Germinal center (tissue), 1 donor: ENCODE data around the gene ADGRA3.
A peak's percentile ranks its signal among the peaks of the same experiment; 100 is the strongest.
"Not testable (repeated sequence)": the region's sequence is repeated elsewhere in the genome, so short reads cannot be mapped to it uniquely, and the experiment has no call there.

Experiments used
- DNase-seq: peaks from one replicate; pipeline ENCODE4 v3.0.0; 2012; ENCODE audit warnings: mixed read lengths, low spot score

Gene ADGRA3

DNA sequence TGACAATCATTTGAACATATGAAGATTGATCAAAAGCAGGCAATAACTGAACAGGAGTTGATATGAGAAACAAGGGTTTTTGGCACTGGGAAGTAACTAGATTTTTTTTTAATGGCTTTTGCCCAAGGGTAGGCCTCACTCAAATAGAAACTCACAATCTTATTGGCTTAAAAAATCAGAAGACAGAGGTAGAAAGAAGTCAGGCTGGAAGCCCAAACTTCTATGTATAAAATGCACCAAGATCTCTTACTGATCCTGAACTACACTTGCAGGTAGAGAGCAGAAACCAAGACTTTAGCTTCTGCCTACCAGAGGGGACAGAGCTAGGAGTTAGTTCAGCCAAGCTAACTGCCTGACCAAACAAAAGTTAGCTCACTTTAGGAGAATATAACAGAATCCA lies 74.9 kb downstream of the ADGRA3 start:
- DNase-seq = no peak

DNA sequence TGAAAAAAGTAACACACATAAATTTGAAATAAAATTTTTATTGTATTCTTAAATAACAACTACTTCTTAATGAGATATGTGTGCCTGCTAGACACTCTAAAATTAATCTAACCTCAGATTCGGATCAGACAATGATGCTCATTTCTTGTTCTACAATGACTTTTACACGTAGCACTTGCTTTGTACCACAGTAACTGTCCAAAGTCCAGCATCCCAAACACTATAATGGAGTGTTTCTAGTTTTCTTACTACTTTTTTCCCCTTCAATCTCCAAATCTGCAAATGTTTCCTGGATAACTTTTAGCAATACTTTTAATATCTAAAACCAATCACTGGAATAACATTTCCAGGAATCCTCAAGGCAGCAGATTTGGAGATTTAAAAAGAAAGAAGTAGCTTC lies 75.9 kb downstream of the ADGRA3 start:
- DNase-seq = no peak

DNA sequence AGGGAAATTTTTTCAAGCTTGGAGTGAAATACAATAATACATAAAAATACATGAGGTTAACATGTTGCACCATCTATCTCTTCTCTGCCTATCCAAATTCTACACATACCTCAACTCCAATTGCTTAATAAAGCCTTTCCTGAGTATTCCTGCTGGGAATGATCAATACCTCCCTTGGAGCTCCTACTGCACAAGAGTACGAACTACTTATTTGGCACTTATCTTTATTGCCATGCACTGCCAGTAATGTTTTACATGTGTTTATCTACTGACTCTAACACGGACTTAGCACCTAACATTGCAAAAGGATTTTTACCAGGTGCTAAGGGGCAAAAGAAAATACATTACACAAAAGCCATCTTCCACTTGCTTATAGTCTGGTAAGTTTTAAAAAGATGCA lies 80.2 kb downstream of the ADGRA3 start:
- no peak for DNase-seq

DNA sequence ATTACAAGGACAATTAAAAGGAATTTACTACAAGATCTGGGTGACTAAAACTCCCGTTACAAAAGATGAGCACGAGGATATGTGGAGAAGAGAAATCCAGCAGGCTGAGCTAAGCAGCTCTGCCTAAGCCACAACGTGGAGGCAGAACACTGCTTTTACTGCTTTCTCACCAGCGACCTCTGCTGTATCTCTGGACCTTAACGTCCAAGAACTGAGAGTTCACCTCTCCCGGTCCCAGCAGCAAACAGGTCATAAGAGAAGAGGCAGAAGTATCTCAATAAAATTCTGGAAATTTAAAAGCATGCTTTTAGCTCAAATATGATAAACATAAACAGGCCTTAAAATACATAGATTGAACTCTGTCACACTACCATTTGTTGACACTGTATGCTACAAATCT lies 81.0 kb downstream of the ADGRA3 start:
- DNase-seq = no peak

DNA sequence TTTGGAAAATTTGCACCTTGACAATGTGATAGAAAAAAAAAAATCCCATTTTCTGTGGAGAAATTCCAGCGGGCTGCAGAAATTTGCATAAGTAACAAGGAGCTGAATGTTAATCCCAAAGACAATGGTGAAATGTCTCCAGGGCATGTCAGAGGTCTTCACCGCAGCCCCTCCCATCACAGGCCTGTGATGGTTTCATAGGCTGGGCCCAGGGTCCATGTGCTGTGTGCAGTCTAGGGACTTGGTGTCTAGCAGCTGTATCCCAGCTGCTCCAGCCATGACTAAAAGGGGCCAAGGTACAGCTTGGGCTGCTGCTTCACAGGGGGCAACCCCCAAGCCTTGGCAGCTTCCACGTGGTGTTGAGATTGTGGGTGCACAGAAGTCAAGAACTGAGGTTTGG lies 85.2 kb downstream of the ADGRA3 start:
- DNase-seq = no peak

DNA sequence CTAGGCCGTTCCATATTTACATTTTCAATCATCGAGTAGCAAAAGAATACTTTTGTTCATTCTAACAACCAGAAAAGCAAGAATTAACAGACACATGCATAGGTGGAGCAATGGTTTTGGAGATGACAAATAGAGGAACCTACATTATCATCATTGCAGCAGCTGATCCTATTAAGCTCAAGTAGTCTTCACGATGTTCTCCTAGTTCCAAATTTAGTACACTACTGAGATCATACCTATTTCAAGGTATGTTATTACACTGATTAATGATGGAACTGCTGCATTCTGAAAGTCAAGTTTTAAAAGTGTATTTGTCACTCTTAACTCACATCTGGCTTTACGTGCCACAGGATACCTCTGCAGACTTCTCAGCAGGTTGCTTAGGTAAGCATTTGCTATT lies 87.4 kb downstream of the ADGRA3 start:
- DNase-seq = no peak

DNA sequence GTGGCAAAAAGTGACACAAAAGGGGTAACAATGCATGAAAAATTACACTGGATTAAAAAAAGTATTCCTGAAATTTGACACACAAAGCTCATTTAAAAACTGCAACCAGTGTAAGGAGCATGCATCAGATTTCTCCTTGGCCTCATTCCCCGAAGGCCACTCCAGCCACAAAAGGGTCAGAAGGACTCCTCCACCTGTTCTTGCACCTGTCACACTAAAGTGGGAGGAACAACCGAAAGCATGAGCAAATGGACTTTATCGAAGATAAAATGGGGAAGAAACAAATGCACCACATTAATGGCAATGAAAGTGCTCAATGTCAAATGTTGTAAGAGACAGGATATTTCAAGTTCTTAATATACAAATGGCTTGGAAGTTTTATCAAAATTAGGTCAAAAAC lies 88.2 kb downstream of the ADGRA3 start:
- no peak for DNase-seq

DNA sequence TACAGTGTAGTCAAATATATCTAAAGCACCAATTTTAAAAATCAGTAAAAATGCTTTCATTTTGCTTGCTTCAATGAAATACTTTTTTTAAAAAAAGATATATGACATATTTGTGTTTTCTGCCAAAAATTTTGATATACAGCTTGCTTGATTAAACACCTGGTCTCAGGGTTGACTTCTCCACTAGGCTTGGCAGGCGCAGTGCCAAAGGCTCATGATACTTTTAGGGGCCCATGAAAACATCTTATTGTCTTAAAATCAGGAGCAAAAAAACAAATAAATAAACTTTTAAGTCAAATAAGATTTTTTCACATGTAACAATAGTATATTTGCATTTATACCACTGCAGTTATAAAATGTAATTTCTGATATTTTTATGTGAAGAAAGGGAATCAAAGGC lies 95.6 kb downstream of the ADGRA3 start:
- no peak for DNase-seq

DNA sequence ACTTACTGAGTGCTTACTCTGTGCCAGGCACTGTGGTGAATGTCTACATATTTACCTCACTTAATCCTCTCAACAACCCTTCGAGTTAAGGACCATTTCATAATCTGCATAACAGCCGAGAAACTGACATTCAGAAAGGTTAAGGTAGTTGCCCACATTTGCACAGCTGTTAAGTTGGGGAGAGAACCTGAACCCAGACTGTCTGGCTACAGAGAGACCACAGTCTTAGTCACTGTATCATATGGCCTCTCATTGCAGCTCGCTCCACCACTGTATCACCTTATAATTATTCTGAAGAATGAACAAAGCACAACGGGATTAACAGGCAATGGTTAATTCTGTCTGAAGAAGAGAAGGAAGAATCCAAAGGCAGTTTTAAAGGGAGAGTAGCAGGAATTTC lies 98.5 kb downstream of the ADGRA3 start:
- DNase-seq = no peak

DNA sequence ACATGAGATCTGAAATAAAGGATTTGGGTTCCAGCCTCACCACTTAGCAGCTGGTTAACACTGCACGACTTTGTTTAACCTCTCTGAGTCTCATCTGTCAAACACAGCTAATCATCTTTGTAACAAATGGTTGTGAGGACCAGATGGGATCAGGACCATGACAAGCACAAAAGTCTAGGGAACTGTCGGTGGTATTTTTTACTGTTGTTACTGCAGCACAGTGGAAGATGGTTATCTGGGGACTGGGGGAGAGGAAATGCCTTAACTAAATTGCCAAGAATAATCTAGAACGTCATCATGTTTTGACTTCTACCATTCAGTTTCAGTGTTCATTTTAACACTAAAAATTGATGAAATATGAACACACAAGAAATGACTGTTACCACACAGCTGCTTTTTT lies 99.5 kb downstream of the ADGRA3 start:
- DNase-seq = no peak

DNA sequence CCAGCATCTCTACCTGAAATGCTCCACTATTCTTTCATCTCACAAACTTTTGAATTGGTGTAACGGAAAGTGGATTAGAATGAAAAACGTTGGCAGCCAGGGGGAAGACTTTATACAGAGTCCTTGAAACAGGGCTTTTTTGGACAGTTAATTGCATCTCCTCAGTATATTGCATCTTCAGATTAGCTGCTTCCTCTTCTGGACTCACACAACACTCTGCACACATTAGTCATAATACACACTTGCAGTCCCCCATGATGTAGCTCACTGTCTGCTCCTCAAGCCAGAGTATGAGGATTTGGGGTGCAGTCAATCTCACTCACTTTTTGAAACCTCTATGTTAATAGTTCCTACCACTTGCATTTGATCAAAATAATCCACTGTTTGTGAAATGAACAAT lies 101.0 kb downstream of the ADGRA3 start:
- DNase-seq = no peak

DNA sequence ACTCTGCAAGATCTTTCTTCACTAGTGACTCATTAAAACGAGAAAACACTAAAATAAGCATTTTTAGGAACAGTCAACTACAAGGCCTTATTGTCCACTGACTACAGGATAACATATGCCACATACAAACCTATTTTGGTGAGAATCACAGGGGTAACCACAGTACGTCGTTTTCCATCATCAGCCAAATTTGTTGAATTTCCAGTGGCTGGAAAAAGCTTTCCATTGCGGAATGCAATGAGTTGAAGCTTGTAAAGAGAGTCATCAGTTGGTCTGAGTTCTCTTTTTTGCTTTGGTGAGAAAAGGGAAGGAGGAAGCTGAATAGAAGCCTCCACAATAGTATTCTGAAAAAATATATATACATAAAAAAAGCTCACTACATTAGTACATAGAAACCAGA lies 102.4 kb downstream of the ADGRA3 start:
- no peak for DNase-seq

DNA sequence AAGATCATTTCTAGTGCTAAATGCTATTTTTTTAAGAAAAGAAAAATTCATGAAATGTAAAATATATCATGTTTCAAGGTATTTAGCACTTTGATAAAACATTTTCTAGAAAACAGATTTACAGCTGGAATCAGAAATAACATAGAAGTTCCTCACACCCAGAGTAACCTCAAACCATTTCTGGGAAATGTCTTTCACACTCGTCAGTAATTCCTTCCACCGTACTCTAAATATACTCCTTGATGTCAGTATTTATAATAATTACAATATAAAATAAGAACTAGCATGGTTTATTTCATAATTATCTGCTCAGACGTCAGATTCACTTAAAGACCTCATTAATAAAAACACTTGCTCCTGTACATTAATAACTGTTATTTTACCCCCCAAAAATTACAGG lies 103.9 kb downstream of the ADGRA3 start:
- no peak for DNase-seq

DNA sequence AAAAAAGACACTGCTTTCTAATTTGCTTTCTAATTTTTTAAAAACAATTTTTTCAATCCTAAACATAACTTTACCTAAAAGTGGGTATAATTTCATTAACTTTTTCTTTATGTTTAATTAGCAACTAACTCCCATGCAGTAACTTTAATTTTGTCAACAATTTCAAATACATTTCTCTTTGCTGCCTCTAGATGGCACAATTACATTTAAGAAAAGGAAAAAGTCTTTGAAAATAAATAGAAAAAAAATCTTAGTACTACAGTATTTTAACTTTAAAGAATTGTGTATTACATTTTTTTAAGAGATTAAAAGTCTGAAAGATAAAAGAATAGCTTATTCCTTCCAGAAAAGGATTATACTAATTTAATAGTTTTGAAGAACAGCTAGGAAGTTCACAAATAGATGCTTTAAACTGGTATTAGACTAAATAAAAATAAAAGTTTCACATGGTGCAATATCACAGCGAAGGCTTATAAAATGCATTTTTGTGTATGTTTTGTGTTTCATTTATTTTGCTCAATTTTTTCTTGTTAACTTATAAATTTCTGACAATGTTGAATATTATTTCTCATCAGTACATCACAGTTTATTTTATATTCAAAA lies 105.1 kb downstream of the ADGRA3 start:
- DNase-seq = no peak

DNA sequence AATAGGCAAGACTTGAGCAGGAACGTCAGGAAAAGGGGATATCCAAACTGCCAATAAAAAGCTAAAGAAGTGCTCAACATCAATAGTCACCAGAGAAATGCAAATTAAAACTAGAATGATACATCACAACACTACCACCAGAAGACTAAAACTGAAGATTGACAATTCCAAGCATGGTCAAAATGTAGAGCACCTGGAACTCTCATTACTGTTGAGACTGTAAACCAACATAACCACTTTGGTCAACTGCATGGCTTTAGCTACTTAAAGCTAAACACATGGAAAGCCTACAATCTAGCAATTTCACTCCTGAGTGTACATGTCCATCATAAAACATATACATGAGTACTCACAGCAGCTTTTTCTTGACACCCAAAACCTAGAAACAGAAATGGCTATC lies 107.4 kb downstream of the ADGRA3 start:
- no peak for DNase-seq

DNA sequence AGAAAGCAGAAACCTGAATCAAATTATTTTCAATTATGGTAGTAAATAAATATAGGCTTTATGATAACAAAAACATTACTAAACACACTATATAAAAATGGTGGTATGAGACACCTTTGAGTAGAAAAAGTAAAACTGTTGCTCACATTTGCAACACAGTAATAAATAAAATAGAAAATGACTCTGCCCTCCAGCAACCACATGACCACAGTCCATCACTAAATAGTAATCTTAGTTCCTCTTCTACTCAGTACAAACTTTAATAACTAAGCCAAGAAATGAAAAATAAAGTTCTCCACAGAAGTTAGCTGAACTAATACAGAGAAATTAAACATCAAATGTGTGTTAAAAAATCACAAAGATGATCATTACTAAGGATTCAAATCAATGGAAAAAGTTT lies 108.5 kb downstream of the ADGRA3 start:
- no peak for DNase-seq

DNA sequence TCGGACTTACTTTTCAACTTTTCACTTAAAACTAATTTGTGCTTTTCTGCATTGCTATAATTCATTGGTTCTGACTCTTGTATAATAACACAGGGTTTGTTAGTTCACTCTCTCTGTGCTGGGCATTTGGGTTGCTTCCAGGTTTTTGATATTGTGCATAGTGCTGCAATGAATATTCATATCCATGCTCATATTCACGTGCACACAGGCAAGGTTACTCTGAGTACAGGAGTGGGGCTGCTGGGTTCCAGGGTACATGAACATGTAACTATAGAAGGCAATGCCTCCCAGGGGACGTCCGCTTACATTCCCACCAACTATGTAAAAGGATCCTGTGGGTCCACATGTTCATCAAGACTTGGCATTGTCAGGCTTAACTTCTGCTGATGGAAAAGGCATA lies 117.2 kb downstream of the ADGRA3 start:
- no peak for DNase-seq

DNA sequence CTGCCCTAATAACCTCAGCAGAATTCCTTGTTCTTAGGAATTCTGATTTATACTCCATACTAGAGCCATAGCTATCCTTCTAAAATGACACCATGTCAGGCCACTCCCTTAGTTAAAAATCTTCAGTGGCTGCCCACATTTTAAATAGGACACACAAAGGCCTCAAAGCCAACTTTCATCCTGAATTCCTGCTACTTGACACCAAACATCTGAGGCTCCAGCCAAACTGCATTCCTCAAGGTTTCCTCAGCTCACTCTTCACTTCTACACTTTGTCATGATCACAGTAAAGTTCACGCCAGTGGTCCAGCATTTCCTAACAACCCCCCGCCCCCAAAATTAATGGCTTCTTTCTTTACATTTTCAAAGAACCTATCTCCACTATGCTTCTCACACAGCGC lies 124.3 kb downstream of the ADGRA3 start:
- no peak for DNase-seq

DNA sequence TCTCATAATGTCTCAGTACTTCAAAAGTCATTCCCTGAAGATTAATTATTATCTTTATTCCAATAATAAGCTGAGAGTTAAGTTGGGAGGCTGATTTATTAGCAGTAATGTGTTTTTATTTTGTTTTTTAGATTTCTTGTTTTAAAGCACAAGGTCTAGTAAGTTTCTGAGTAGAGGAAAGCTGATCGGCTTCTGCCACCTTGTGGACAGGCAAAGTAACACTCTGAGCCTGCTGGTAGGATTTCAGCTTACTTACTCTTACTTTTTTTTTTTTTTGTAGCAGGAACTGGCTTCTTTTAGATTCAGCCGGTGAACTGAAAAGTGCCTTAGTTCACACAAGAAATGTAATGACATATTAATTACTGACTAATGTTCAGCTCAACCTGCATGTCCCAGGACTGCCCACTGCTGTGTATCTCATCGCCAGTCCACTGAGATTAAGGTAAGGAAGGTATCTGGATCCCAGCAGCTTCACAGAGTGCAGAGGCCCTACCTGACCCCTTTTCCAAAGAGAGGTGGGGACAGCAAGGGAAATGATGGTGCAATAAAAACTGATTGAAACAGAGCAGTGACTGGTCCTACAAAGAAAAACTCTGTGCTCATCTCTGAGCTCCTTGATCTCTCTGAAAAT lies 126.5 kb downstream of the ADGRA3 start:
- DNase-seq = peak; percentile 18

DNA sequence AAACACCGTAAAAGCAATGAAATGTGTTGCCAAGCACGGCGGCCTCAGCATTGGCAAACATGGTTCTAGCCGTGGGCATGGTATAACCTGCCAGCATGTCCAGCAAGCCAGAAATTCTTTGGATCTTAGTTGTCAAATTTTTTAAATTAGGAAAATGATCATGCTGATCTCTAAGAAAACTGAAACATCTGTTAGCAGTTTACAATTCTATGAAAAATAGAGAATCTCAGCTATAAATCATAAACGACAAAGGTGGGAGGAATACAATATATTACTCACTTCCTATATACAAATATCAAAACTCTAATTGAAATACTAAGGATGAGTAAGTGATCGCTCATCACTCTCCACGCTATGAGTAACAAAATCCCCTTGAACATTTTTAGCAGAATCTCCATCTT lies 130.3 kb downstream of the ADGRA3 start:
- no peak for DNase-seq

DNA sequence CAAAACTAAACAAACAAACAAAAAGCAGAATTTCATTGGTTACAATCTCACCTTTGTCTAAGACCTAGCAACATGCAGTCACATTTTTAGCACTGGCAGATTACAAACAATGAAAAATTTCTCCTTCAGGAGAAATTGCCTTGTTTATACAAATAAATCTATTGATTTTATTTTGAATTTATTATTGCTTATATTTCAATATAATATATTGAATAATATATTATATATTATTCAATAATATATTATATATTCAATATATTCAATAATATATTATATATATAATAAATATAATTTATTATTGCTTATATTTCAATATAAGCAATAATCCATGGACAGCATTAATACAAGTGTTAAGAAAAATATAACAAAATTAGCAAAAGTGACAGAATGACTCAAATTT lies 131.7 kb downstream of the ADGRA3 start:
- no peak for DNase-seq

DNA sequence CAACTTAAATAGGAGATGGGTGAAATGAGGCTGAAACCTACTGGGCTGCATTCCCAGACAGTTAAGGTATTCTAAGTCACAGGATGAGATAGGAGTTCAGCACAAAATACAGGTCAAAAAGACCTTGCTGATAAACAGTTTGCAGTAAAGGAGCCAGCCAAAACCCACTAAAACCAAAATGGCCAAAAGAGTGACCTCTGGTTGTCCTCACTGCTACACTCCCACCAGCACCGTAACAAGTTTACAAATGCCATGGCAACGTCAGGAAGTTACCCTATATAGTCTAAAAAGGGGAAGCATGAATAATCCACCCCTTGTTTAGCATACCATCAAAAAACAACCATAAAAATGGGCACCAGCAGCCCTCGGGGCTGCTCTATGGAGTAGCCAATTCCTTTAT lies 133.7 kb downstream of the ADGRA3 start:
- not testable (repeated sequence) for DNase-seq

DNA sequence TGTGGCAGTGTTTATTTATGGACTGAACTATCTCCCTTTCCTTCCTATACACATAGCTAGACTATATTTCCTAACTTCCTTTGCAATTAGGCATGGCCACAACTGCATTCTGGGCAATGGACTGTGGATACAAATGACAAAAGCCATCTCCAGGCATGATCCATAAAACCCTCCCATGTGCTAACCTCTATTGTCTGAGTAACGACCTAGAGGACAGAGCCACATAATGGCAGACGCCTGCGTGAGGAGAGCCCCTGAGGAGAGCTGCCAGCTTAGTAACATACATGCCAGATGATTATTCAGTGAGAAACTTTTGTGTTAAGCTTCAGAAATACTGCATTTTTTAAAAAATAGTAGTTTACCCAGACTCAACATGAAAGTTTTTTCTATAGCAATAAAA lies 142.9 kb downstream of the ADGRA3 start:
- DNase-seq = no peak

DNA sequence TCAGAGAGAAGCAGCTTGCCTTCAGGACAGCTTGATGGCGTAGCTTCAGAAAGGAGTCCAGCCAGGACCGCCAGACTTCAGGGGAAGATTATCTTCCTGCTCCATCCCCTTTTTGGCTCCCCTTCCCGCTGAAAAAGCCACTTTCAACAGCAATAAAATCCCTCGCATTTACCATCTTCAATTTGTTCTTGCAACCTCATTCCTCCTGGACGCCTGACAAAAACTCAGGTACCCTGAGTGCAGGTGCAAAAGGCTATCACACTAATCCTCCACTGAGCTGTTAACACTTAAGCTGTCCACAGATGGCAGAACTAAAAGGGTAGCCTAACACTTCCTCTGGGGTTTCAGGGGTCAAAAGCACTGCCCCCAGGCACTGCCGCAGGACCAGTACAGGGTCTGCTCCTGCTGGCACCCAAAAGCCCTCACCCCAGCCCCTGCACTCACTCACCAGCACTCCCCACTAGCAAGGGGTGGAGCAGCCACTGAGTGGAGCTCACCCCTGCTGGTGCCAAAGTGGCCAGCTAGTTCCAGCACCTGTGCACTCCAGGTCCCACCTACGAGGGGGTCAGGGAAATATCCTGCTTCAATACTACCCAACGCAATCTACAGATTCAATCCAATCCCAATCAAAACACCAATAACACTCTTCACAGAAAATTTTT lies 145.8 kb downstream of the ADGRA3 start:
- no peak for DNase-seq
